Endothelial cell of hepatic sinusoid (primary cell): ENCODE results near the gene ZNF415.
"Not testable (repeated sequence)": the region's sequence is repeated elsewhere in the genome, so short reads cannot be mapped to it uniquely, and the experiment has no call there.

Source experiments
- in situ Hi-C: cut with HindIII; loops from 2 replicates; pipeline ENCODE4 v1.10.0; 2017; ENCODE audit warnings: low sequenced_read_pairs

ZNF415 gene

DNA sequence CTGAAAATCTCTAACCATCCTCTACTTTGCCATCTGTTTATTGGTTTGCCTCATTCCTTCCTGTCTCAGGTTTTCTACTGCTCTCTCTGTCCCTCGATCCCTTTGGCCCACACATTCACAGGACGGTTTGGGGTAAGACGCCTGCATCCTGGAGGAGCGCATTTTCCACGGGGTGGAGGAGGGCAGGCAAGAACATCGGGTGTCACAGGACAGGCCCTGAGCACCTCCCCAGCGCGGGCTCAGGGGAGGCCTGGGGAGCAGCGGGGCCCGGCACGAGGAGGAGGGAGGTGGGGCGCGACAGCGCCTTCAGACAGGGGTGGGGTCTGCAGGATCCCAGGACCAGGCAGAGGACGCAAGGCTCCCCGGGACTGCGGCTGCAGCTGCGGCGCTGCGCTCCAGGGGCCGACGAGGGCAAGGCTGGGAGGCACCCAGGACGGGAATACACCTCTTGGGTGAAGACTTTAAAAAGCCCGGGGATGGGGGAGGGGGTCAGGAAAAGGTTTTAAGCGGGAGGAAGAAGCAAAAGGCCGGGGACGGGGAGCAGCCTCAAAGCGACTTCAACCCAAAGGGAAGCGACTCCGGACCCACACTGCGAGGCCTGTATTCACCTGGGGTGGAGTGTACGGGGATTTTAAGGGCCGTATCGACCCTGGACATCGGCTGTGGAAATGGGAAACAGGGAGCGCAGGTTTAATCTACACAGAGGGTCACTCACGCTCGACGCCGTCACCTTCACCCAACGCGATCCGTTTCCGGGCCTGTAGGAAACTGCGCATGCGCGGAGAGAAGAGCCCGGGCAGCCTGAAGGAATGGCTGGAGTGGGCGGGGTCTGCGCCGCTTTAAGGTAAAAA, at the start of gene ZNF415:
Gene ZNF415, minus strand, starts transcription at position 770 of the 851 bp plus-strand sequence. CDS start 10,234 bp downstream, outside the sequence.
- in situ Hi-C loops, result no loop called here

DNA sequence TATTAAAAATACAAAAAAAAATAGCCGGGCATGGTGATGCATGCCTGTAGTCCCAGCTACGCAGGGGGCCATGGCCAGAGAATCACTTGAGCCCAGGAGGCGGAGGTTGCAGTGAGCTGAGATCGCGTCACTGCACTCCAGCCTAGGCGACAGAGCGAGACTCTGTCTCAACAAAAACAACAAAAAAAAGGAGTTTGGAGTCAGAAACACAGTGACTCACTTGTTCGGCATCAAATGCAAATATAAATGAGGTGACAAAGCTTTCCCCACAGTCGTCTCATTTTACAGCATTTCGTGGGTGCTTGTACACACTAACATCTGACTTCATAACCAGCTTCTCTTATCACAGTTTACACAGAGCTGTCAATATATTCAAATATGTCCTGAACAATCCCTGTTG, 49.5 kb upstream of the ZNF415 start:
- in situ Hi-C loops, result no loop called here

- in situ Hi-C loops, result no loop called here
Measured at GRCh38 chr19:53177986-53178385, 45.3 kb upstream of the ZNF415 start.

DNA sequence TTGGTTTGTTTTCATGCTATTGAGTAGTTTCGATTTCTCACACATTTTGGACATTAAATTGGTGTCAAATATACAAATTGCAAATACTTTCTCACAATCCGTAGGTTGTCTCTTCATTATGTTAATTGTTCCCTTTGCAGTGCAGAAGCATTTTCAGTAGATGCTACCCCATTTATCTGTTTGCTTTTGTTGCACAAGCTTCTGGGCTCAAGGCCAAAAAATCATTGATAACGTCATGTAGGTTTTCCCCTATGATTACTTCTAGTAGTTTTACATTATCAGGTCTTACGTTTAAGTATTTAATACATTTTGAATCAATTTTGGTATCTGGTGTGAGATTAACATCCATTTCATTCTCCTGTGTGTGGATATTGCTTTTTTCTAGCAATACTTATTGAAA, 40.2 kb upstream of the ZNF415 start:
- in situ Hi-C loops, result no loop called here

- in situ Hi-C loops, result no loop called here
Measured at GRCh38 chr19:53165691-53166091, 33.0 kb upstream of the ZNF415 start.

DNA sequence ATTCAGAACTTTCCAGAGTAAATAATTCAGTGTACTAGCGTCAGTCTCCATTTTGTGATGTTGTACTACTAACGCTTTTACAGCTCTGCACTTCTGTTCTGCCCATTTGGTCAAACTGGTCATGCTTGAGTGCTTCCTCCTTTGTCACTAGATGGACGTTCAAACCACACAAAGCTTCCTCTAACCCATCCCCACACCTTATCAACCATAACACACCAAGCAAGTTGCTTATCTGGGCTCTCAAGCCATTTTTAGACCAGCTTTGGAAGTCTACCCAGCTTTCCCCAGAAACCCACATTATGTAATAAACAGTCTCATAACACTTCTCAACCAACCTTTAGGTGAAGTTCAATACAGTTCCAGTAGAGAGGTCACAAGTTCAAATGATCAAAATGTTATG, 28.4 kb upstream of the ZNF415 start:
- in situ Hi-C loops, result no loop called here

DNA sequence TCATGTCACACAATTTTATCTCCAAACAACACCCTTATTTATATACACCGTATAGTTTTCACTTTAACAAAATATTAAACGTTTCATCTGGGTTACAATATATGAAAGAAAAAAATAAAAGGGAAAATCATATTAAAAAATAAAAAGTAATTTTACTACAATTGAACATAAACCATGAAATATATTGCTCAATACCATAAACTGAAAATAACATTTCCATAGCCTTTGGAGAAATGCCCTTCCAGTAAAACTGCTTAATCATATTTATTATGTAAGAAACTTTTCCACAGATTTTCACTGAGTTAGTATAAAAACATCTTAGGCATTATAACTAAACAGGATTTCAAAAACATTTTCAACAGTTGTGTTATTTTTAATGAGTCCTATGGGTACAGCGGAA, 27.6 kb upstream of the ZNF415 start:
- in situ Hi-C loops, result no loop called here

DNA sequence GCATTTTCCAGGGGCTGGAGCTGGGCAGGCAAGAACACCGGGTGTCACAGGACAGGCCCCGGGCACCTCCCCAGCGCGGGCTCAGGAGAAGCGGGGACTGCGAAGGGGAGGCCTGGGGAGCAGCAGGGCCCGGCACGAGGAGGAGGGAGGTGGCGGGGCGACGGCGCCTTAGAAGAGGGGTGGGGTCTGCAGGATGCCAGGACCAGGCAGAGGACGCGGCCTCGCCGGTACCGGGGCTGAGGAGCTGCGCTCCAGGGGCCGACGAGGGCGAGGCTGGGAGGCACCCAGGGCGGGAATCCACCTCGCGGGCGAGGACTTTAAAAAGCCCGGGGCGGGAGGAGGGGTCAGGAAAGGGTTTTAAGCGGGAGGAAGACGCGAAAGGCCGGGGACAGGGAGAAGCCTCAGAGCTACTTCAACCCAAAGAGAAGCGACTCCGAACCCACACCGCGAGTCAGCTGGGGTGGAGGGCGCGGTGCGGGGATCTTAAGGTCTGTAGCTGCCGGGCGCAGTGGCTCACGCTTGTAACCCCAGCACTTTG, 25.5 kb upstream of the ZNF415 start:
- in situ Hi-C loops, result no loop called here

DNA sequence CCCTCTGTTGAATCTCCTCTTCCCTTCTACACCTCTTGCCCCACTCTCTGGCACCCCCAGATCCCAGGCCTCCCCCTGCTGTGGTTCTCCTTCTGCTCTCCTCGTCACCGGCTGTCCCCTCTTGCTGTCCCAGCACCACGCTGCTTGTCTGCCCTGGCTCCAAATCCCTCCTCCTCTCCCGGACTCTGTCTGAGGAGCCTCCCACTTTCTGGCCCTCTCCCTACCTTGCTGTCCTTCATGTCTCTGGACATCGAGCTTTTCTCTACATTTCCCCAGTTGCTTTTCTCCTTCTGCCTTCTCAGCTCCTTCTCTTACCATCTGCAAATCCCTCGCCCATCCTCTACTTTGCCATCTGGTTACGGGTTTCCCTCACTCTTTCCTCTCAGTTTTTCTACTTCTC, 24.9 kb upstream of the ZNF415 start:
- in situ Hi-C loops, result no loop called here

DNA sequence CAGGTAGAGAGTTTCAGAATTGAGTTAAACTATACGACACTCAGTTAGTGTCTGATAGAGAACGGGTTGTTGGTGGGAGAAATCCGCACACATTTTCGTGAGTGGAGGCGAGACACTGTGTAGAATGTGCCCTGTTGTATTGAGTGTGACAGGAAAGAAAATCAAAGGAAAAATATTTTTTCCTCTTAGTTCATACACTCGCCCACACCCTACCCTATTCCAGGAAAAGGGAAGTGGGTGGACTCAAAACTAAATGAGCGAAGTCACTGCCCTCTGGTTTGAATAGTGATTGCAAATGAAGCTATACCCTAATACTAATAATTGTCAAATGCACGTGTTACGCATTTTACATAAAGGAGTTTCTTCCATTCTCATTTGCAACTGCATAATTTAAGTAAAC, 24.1 kb upstream of the ZNF415 start:
- in situ Hi-C loops, result no loop called here

DNA sequence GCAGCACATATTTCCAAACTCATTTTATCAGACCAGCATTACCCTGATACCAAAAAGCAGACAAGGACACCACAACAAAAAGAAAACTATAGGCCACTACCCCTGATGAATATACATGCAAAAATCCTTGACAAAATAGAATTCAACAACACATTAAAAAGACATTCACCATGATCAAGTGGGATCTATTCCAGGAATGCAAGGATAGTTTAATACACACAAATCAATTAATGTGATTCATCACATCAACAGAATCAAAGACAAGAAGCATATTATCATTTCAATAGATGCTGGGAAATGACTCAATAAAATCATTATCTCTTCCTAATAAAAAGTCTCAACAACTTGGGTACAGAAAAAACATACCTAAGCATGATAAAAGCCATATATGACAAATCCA, 14.9 kb upstream of the ZNF415 start:
- in situ Hi-C loops, result no loop called here

GRCh38 chr19:53140351-53140750, 7.6 kb upstream of the ZNF415 start:
- in situ Hi-C loops, result loop anchor here (5.0 kb wide), 1 partner anchor 88 kb away; no protein-coding TSS in a partner anchor

DNA sequence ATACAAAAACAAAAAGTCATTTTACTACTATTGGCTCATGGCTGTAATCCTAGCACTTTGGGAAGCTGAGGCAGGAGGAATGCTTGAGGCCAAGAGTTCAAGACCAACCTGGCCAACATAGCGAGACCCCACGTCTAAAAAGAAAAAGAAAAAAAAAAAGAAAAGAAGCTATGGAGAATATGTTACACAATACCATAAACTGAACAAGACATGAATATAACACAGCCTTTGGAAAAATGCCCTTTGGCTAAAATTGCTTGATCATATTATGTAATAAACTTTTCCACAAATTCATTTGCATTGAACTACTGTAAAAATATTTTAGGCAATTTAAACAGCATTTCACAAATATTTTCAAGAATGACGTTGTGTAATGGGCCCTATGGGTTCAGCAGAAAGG, 3.7 kb upstream of the ZNF415 start:
- in situ Hi-C loops, result no loop called here

GRCh38 chr19:53131727-53132126, 983 bp downstream of the ZNF415 start:
- in situ Hi-C loops, result no loop called here

DNA sequence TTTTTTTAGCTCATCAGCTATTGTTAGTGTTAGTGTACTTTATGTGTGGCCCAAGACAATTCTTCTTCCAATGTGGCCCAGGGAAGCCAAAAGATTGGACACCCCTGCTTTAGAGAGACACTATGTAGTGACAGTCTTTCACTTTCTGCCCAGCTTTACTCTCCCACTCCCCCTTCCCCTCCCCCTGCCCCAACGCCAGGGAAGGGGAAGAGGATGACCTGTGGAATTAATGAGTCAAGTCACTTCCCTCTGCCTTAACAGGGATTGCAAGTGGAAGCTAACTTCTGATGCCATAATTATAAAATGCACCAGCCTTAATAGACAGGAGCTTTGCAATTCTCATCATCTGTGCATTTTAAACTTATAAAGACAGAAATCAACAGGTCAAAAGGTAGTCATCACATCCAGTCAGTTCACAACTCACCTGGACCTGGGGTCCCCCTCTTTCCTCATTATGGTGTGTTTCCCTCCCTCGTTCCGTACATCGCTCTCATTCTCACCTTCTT, 1.6 kb downstream of the ZNF415 start:
- in situ Hi-C loops, result no loop called here

DNA sequence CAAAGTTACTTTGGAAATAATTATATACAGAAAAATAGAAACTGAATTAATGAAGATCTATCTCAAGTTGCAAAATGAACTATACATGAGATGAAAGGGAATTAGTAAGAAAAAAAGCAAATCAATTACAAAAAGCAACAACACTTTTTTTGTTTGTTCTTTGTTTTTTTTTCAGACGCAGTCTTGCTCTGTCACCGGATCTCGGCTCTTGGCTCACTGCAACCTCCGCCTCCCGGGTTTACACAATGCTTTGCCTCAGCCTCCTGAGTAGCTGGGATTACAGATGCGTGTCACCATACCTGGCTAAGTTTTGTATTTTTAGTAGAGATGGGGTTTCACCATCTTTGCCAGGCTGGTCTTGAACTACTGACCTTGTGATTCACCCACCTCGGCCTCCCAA, 2.2 kb downstream of the ZNF415 start:
- in situ Hi-C loops, result no loop called here

- in situ Hi-C loops, result not testable (repeated sequence)
Measured at GRCh38 chr19:53126733-53127526, 5.8 kb downstream of the ZNF415 start.

DNA sequence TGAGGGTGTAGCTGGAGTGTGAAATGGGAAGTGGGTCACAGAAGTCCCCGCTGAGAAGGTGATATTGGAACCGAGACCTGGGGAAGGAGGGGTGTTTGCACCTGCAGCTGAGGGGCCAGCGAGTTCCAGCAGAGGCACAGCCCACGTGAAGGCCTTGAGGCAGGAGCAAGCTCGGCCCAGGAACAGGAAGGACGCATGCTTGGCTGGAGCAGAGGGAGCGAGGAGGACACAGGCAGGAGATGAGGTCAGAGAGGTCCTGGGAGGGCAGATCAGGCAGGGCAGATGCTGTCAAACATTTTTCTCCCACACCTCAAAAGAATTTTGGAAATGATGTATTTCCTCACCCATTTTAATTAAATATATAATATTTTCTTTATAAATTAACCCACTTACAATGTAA, 9.3 kb downstream of the ZNF415 start:
- in situ Hi-C loops, result no loop called here

DNA sequence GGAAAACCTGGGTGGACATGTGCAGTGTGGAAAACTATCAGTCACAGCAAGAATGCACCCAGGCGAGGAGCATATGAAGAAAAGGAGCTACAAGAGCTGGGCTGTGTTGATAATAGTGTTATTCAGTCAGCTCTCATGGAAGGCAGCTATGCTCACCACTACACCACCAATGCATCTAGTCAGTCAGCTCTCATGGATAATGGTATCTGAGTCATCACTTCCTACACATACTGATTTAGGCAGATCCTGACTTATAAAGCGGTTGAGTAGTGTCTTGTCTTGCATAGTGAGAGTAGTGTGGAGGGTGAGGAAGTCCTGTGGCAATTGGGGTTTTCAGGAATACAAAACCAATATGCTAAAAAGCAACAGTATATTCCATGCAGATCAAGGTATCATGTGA, 20.4 kb downstream of the ZNF415 start:
- in situ Hi-C loops, result no loop called here

GRCh38 chr19:53109527-53109926, 23.2 kb downstream of the ZNF415 start:
- in situ Hi-C loops, result no loop called here
